ENCODE measurements around the gene WT1.
A peak's percentile ranks its signal among the peaks of the same experiment; 100 is the strongest.
"Not testable (repeated sequence)": the region's sequence is repeated elsewhere in the genome, so short reads cannot be mapped to it uniquely, and the experiment has no call there.

WT1 gene

GRCh38 chr11:32386770-32387377, 48.5 kb downstream of the WT1 start:
- DNase-seq (ENCODE audit: low read depth), result no peak

GRCh38 chr11:32385998-32386397, 49.3 kb downstream of the WT1 start:
- DNase-seq (ENCODE audit: low read depth), result no peak

DNA sequence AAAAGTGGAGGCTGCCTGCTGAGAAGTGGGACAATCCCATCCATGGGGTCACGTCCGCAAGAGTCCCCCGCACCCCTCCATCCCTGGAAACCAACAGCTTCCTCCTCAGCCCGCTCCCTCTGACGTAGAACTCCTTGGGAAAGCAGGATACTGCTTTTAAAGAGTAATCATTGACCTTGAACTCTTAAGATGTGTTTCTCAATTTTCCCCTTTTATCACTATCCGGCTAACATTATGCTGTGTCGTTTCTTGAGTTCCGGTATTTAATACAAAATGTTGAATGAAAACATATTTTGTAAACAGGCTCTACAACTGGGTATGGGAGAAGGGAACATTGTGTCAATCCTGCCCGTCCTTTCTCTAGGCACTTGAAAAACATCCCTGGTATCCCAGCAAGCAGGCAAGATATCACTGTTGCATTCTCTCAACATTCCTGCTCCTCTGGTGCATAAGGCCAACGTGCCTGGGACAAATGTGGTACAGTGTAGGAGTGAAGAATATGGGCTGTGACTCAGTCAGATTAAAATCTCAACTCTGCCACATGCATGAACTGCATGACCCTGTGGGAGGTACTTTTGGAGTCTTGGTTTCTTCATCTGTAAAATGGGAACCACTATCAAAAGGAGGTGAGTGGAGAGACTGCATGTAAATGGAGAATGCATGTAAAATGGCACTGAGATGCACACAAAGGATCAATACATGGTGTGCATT, 52.8 kb downstream of the WT1 start:
- no peak for DNase-seq (ENCODE audit: low read depth)

DNA sequence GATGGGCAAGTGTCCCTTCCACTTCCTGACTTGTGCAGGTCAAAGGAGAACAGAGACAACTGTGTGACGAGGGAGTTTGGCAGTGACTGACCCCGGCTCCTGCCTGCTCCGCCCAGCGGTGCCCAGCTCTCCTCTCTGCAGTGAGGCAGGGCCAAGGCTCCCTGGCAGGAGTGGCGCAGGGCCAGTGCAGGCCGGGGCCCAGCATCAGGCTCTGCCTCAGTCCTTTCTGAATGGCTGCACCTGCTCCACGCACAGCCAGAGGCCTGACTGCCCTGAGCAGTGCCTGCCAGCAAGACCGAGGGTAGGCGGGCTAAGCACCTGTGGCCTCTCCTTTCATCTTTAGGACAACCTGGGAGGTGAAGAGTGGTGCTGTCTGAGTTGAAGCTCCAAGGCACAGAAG, 54.2 kb downstream of the WT1 start:
- no peak for DNase-seq (ENCODE audit: low read depth)

DNA sequence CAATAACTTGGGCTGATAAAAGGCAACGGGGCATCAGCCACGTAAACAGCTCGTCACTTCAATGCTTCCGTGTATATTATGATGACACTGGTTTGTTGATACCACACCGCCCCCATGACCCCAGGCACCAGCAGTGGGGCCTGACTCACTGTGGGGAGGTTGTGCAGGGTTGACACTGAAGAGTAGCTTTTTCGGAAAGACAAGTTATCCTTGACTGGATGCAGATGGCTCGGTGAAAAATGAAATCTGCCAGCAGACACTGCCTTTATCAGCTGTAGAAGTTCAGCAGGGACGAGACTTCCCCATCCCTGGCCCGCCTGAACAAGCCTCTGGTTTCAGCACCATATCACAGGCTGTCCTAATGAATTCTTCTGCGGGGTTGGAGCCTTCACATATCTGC, 55.6 kb downstream of the WT1 start:
- no peak for DNase-seq (ENCODE audit: low read depth)

DNA sequence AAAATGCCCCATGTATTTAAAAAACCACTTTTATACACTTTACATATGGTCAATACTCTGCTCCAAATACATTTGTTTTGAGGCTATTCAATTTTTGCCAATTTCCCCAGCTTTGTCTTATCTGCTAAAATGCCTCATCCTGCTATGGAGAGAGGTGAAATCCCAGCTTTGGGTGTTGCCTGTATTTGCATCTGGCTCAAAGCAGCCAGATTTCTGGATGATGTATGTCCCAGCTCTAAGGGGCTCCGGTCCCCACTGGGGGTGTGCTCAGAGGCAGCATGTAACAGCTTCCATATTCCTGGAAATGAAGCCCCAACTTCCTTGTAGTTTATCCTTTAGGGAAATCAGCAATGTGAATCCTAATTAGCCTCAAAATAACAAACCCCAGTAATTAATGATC, 59.5 kb downstream of the WT1 start:
- DNase-seq (ENCODE audit: low read depth), result no peak

DNA sequence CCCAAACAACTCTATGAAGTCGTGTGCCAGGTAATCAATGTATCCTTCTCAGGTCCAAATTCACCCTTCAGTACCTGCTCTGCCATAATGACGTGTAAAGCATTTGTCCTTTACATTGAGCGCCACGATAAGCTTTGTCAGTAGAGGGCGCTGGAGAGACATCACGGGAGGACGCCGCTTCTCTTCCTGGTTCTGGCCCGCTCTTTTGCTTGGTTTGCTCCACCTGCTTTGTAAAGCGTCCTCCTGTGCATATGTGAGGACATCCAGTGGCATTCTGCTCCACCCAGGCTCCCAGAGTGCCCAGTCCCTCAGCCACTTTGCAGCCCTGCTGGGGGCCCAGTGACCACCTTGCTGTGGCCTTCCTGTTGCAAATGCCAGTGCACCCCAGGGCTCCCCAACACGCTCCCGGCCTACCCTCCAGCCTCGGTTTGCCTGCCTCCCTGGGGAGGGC, 61.1 kb downstream of the WT1 start:
- DNase-seq (ENCODE audit: low read depth), result peak; percentile 33

DNA sequence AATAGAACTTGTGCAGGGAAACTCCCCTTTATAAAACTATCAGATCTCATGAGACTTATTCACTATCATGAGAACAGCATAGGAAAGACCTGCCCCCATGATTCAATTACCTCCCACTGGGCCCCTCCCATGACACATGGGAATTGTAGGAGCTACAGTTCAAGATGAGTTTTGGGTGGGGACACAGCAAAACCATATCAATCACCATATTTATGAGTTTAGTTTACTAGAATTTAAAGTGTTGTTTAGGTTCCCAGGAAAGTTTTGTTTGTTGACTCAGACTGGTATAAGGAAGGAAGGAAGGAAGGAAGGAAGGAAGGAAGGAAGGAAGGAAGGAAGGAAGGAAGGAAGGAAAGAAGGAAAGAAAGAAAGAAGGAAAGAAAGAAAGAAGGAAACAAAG, 65.4 kb downstream of the WT1 start:
- not testable (repeated sequence) for DNase-seq (ENCODE audit: low read depth)

DNA sequence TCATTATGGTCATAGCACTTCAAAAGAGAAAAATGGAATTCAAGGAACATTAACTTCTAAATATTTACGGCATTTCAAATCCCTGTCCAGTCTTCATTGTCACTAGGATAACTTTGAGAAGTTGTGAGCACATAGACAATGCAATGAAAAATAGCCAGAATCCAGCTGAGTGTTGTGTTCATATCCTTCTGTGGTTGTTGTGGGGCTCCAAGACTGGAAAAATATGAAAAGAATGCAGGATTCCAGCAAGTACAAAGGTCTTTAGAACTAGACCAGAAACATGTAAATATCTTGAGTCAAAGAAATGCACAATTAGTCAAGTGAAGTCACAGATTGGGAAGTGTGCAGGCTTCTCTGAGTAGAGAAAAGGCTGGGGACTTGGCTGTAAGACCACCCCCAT, 68.7 kb downstream of the WT1 start:
- DNase-seq (ENCODE audit: low read depth), result no peak

DNA sequence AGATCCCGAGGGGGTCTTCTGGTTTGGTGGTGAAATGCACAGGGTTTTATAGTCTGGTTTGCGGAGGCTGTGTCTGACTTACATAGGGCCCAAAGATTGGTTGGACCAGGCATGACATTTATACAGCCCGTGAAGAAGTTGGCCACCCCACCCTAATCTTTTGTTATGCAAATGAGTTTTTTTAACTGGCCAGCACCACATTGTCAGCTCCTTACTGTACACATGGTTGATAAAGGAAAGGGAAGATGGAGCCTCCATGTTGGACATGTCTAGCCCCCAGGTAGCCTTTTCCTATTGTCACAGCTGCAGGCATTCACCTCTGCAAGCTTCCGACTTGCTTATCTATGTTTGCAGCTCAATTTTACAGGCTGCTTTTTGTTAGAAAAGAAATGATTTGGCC, 70.1 kb downstream of the WT1 start:
- DNase-seq (ENCODE audit: low read depth), result no peak

DNA sequence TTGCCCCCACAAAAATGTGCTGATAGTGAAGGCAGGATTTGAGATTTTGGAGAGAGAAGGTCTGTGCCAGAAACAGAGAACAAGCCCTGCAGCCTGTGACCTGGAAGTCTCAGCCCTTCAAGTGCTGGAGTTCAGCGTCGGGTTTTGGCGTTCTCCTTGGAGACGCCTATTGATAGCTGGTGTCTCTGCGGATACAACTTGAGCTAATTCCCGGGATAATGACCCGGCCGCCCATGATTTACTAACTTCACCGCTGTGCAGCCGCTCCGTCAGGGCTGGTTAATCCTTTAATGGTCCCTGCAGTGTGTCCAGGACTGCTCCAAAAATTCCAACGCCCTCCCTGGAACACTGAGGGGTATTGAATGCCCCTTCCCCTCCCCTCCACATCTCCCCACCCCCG, 76.6 kb downstream of the WT1 start:
- DNase-seq (ENCODE audit: low read depth), result no peak

DNA sequence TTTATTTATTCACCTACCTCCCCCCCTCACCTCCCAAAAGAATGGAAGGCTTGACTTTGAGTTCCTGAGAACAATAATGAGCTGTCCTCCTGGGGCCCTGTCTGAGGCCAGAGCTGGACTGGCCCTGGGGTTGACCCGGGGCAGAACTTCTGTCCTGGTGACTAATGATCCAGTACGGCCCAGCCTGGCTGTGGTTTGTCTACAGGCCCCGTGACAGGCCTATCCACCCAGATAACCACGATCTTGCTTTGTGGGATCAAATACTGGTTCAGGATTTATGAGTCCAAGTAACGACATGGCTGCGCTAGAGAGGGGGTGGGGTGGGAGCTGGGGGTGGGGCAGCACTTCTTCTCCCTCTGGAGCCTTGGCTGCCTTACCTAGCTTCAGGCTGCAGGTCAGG, 81.5 kb downstream of the WT1 start:
- DNase-seq (ENCODE audit: low read depth), result no peak

DNA sequence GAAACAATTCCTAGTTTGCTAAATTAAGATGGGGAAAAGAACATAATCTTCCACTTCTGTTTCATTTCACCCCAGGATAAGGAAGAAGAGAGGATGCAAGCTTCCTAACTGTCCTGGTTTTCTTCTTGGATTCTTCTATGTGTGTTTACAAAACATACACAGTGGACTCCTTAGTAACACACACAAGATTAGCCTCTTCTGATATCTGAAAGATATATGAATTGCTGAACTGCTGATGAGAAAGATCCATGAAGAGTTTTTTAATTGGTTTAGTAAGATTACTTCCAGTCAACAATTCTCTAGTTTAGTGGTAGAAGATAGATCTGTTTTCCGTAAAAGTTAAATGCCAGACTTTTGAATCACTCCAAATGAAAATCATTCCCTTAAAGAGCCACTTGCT, 86.8 kb downstream of the WT1 start:
- no peak for DNase-seq (ENCODE audit: low read depth)

DNA sequence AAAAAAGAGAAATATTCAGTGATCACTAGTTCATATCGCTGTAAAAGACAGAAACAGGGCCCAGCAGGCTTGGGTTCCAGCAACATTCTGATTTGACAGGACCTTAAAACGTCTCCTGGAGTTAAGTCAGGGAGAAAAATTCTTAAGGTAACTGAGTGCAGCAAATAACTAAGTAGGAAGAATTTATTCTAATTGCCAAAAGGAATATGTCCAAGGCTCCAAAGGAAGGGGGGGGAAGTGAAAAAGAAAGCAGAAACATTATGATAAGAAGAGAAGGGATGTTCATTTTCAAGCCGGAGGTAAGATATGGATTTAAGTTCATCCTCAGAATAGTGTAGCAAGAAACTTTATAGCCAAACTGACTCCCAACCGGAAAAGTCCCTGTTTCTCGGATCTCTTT, 90.4 kb downstream of the WT1 start:
- DNase-seq (ENCODE audit: low read depth), result no peak

DNA sequence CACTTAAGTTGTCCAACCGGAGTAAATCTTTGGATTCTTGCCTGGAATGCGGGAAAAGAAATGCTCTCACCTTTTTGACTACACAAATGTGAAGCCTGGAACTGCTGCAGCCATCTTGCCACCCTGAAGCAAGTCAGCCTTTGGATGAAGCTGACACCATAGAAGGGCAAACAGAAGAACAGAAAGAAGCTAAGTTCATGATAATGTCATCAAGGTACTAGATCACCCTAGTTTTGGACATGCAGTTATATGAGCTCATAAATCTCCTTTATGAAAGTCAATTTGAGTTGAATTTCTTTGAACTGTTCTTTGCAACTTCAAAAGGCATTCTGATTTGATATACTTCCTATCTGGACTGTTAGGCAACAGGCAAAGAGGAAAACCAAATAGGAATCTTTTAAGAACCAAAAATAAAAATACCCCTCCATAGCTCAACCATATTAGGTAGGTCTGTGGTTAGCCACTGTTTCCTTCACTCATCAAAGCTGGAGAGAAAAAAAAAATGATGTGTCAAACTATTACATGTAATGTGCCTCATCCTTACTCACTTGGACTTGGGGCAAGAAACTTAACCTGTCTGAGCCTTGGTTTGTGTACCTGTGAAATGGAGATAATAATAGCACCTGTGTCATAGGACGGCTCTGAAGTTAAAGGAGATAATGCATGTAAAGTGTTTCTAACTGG, 91.9 kb downstream of the WT1 start:
- DNase-seq (ENCODE audit: low read depth), result no peak

- DNase-seq (ENCODE audit: low read depth), result no peak
These were observed 93.4 kb downstream of the WT1 start for GRCh38 chr11:32341620-32342613.

- no peak for DNase-seq (ENCODE audit: low read depth)
These were observed 95.2 kb downstream of the WT1 start for GRCh38 chr11:32340181-32340580.

Data from activated T-cell treated with anti-CD3 and anti-CD28 coated beads for 48 hours (primary cell).